Measurements from ENCODE around the gene UBR3.

UBR3 gene

GRCh38 chr2:169806586-169806985 lies 20.7 kb upstream of the UBR3 start:
- TF ChIP-seq GATA3 (IDR thresholded peaks at IDR 0.05; ENCODE audit: low read depth, low read length) = no peak
- no peak for TF ChIP-seq GATA2 (IDR thresholded peaks at IDR 0.05; ENCODE audit: low read depth, low read length)

DNA sequence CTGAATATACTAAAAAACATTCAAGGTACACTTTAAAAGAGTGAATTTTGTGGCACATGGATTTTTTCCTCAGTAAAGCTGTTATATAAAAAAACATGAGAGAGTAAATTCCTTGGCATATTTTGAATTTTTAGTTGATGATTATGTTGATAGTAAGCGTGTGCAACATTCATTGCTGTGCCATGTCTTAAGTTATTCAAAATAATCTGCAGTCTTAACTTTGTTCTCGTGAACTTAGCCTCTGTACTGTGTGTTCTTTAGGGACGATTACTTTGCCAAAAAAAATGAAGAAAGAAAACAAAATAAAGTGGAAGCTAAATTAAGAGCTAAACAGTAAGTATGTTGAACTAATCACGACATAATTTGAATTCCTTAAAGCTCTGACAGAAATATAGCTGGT lies 19.0 kb upstream of the UBR3 start:
- TF ChIP-seq GATA3 (IDR thresholded peaks at IDR 0.05; ENCODE audit: low read depth, low read length) (no peak), GATA2 (IDR thresholded peaks at IDR 0.05; ENCODE audit: low read depth, low read length) (no peak)

GRCh38 chr2:169815849-169816248 lies 11.4 kb upstream of the UBR3 start:
- TF ChIP-seq GATA3 (IDR thresholded peaks at IDR 0.05; ENCODE audit: low read depth, low read length) (no peak), GATA2 (IDR thresholded peaks at IDR 0.05; ENCODE audit: low read depth, low read length) (no peak)

GRCh38 chr2:169818241-169818640 lies 9.0 kb upstream of the UBR3 start:
- no peak for TF ChIP-seq GATA3 (IDR thresholded peaks at IDR 0.05; ENCODE audit: low read depth, low read length)
- TF ChIP-seq GATA2 (IDR thresholded peaks at IDR 0.05; ENCODE audit: low read depth, low read length) = no peak

GRCh38 chr2:169819106-169819505 lies 8.1 kb upstream of the UBR3 start:
- no peak for TF ChIP-seq GATA3 (IDR thresholded peaks at IDR 0.05; ENCODE audit: low read depth, low read length)
- no peak for TF ChIP-seq GATA2 (IDR thresholded peaks at IDR 0.05; ENCODE audit: low read depth, low read length)

DNA sequence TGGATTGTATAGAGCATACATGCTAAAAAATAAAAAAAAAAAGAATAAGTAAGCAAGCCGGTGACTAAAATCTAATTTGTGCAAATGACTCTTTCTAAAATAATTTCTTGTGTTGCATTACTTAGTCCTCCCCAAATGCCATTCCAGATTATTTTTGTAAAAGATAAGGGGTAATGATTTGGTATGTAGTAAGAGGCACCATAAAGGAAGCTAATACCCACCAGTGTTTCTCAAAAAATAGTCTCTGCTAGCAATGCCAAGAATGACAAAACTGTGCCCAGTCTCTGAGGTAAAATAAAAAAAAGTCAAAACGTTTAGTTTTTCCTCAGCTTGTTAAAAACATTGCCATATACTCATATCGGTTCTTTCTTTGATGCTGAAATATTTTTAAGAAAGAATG lies 5.2 kb upstream of the UBR3 start:
- no peak for TF ChIP-seq GATA3 (IDR thresholded peaks at IDR 0.05; ENCODE audit: low read depth, low read length)

DNA sequence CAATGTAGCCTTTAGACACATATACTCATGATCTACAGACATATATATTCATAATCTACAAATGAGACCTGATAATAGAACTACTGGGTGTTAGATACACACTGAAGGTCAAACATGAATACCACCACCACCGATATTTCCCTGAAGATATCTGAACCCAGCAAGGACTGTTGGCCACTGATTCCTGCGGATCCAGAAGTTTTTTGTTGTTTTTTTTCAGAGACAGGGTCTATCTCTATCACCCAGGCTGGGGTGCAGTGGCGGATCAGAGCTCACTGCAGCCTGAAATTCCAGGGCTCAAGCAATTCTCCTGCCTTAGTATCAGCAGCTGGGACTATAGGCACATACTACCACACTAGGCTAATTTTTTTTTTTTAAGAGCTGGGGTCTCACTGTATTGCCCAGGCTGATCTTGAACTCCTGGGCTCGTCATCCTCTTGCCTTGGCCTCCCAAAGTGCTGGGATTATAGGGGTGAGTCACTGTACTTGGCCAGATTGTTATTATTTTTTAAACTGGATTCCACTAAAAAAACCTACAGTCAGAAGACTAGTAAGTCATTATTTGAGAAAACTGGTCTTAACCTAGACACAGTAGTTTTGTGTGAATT lies 4.4 kb upstream of the UBR3 start:
- no peak for TF ChIP-seq GATA3 (IDR thresholded peaks at IDR 0.05; ENCODE audit: low read depth, low read length)
- TF ChIP-seq GATA2 (IDR thresholded peaks at IDR 0.05; ENCODE audit: low read depth, low read length) = no peak

DNA sequence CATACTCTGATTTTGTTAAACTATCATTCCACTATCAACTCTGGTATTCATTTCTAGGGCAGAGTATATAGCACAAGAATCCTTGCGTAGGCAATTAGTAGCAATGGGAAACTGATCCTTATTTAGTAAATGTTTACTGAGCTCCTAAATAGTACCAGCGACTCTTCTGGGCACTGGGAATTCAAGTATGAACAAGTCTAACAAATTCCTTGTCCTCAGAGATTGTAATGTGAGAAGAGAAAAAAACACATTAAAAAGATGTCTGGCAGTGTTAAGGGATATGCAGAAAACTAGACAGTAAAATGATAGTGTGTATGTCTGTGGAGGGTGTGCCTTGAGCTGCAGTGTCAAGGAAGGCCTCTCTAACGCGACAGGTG lies 3.3 kb upstream of the UBR3 start:
- no peak for TF ChIP-seq GATA2 (IDR thresholded peaks at IDR 0.05; ENCODE audit: low read depth, low read length)
- no peak for TF ChIP-seq GATA3 (IDR thresholded peaks at IDR 0.05; ENCODE audit: low read depth, low read length)

- TF ChIP-seq GATA3 (IDR thresholded peaks at IDR 0.05; ENCODE audit: low read depth, low read length) (no peak), GATA2 (IDR thresholded peaks at IDR 0.05; ENCODE audit: low read depth, low read length) (no peak)
Observed at GRCh38 chr2:169824373-169825333, 2.6 kb upstream of the UBR3 start, which contains the start of gene METTL5. METTL5 (minus strand) TSS chr2:169824905; CDS start chr2:169824597, 308 bp downstream.

GRCh38 chr2:169828141-169828811 lies 1.0 kb downstream of the UBR3 start:
- TF ChIP-seq GATA3 (IDR thresholded peaks at IDR 0.05; ENCODE audit: low read depth, low read length) = no peak

DNA sequence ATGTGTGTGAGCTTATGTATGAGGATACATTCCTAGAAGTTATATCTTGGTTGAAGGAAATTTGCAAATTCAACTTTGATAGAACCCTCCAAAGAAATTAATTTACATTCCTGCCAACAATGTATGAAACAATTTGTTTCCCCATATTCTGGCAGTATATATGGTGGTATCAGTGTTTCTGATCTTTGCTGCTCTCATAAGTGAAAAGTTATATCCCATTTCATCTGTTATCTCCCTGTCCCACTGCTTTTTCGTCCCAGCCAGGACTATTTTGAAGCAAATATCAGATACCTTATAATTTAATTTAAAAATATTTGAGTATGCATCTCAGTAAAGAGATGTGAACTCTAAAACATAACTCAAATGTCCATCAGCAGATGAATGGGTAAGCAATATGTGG lies 7.1 kb downstream of the UBR3 start:
- TF ChIP-seq GATA2 (IDR thresholded peaks at IDR 0.05; ENCODE audit: low read depth, low read length) (peak; percentile 58; the same call in 1 of the 2 replicates), GATA3 (IDR thresholded peaks at IDR 0.05; ENCODE audit: low read depth, low read length) (peak; percentile 76)

DNA sequence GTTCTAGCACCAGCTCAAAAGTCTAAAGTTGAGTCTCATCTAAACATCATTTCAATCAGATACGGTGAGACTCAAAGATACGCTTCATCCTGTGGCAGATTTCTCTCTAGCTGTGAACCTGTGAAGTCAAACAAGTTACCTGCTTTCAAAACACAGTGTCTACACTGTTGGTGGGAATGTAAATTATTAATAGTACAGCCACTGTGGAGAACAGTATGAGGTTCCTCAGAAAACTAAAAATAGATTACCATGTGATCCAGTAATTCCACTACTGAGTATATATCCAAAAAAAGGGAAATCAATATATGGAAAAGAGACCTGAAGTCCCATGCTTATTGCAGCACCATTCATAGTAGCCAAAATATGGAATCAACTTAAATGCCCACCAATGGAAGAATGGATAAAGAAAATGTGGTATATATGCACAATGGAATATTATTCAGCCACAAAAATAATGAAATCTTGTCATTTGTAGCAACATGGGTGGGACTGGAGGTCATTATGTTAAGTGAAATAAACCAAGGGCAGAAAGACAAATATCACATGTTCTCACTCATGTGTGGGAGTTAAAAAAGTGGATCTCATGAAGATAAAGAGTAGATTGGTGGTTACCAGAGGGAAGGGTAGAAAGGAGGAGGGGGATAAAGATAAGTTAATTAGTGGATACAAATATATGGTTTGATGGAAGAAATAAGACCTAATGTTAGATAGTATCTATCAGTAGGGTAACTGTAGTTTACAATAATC lies 11.7 kb downstream of the UBR3 start:
- no peak for TF ChIP-seq GATA3 (IDR thresholded peaks at IDR 0.05; ENCODE audit: low read depth, low read length)

- TF ChIP-seq GATA2 (IDR thresholded peaks at IDR 0.05; ENCODE audit: low read depth, low read length) (no peak), GATA3 (IDR thresholded peaks at IDR 0.05; ENCODE audit: low read depth, low read length) (no peak)
Observed at GRCh38 chr2:169839954-169840746, 12.9 kb downstream of the UBR3 start.

All from SH-SY5Y (cell line).